ENCODE measurements around the gene PSMD9.

PSMD9 gene

GRCh38 chr12:121949648-121950397 is 61.2 kb downstream of the PSMD9 start:
- DNase-seq (ENCODE audit: low read depth in 2 of 3, low spot score in 1 of 3): no peak

GRCh38 chr12:121953117-121953692 is 64.6 kb downstream of the PSMD9 start:
- DNase-seq (ENCODE audit: low read depth in 2 of 3, low spot score in 1 of 3): no peak

GRCh38 chr12:121953695-121954094 is 65.1 kb downstream of the PSMD9 start:
- DNase-seq (ENCODE audit: low read depth in 2 of 3, low spot score in 1 of 3): no peak

GRCh38 chr12:121955258-121956237 is 67.0 kb downstream of the PSMD9 start:
- no peak for DNase-seq (ENCODE audit: low read depth in 2 of 3, low spot score in 1 of 3)

GRCh38 chr12:121957861-121958515 is 69.4 kb downstream of the PSMD9 start:
- DNase-seq (ENCODE audit: low read depth in 2 of 3, low spot score in 1 of 3): no peak

GRCh38 chr12:121958541-121959240 is 70.1 kb downstream of the PSMD9 start:
- DNase-seq (ENCODE audit: low read depth in 2 of 3, low spot score in 1 of 3): no peak

- DNase-seq (ENCODE audit: low read depth in 2 of 3, low spot score in 1 of 3): no peak
Observed at GRCh38 chr12:121960541-121960940, 72.0 kb downstream of the PSMD9 start.

- DNase-seq (ENCODE audit: low read depth in 2 of 3, low spot score in 1 of 3): no peak
Observed at GRCh38 chr12:121961195-121961879, 72.7 kb downstream of the PSMD9 start.

GRCh38 chr12:121963341-121964018 is 74.9 kb downstream of the PSMD9 start:
- DNase-seq (ENCODE audit: low read depth in 2 of 3, low spot score in 1 of 3): no peak

- no peak for DNase-seq (ENCODE audit: low read depth in 2 of 3, low spot score in 1 of 3)
Observed at GRCh38 chr12:121964813-121965643, 76.4 kb downstream of the PSMD9 start.

GRCh38 chr12:121966959-121967358 is 78.4 kb downstream of the PSMD9 start:
- DNase-seq (ENCODE audit: low read depth in 2 of 3, low spot score in 1 of 3): no peak
